ENCODE measurements around the gene WDR47. TPM values are rescaled to one million over a fixed set of nuclear protein-coding genes. Genes with fewer than 3 reads are reported as not detected.
"Not testable (repeated sequence)": the region's sequence is repeated elsewhere in the genome, so short reads cannot be mapped to it uniquely, and the experiment has no call there.

WDR47 gene
- total RNA-seq, 1 donor from 2014 or later, result 18.3 TPM

GRCh38 chr1:108969346-108969745 is 72.6 kb downstream of the WDR47 start:
- no peak for DNase-seq (ENCODE audit: extremely low read depth, low read depth, low spot score)

GRCh38 chr1:108963052-108963686 is 78.7 kb downstream of the WDR47 start, which contains the start of gene CLCC1:
TSS of gene CLCC1 (minus strand) at chr1:108963484. CDS start at chr1:108950437, 13,047 bp downstream.
- DNase-seq (ENCODE audit: extremely low read depth, low read depth, low spot score), result peak; percentile 27

- DNase-seq (ENCODE audit: extremely low read depth, low read depth, low spot score), result no peak
Measured at GRCh38 chr1:108962681-108963051, 79.2 kb downstream of the WDR47 start.

- DNase-seq (ENCODE audit: extremely low read depth, low read depth, low spot score), result no peak
Measured at GRCh38 chr1:108961752-108962486, 80.0 kb downstream of the WDR47 start.

GRCh38 chr1:108961198-108961597 is 80.7 kb downstream of the WDR47 start:
- DNase-seq (ENCODE audit: extremely low read depth, low read depth, low spot score), result no peak

- DNase-seq (ENCODE audit: extremely low read depth, low read depth, low spot score), result no peak
Measured at GRCh38 chr1:108960719-108961118, 81.2 kb downstream of the WDR47 start.

- no peak for DNase-seq (ENCODE audit: extremely low read depth, low read depth, low spot score)
Measured at GRCh38 chr1:108957888-108958287, 84.0 kb downstream of the WDR47 start.

GRCh38 chr1:108955881-108956280 is 86.0 kb downstream of the WDR47 start:
- no peak for DNase-seq (ENCODE audit: extremely low read depth, low read depth, low spot score)

GRCh38 chr1:108955111-108955510 is 86.8 kb downstream of the WDR47 start:
- no peak for DNase-seq (ENCODE audit: extremely low read depth, low read depth, low spot score)

- DNase-seq (ENCODE audit: extremely low read depth, low read depth, low spot score), result no peak
Measured at GRCh38 chr1:108953452-108953851, 88.5 kb downstream of the WDR47 start.

- no peak for DNase-seq (ENCODE audit: extremely low read depth, low read depth, low spot score)
Measured at GRCh38 chr1:108951242-108951641, 90.7 kb downstream of the WDR47 start.

GRCh38 chr1:108949044-108949443 is 92.9 kb downstream of the WDR47 start:
- DNase-seq (ENCODE audit: extremely low read depth, low read depth, low spot score), result no peak

- DNase-seq (ENCODE audit: extremely low read depth, low read depth, low spot score), result no peak
Measured at GRCh38 chr1:108947871-108948525, 93.9 kb downstream of the WDR47 start.

- no peak for DNase-seq (ENCODE audit: extremely low read depth, low read depth, low spot score)
Measured at GRCh38 chr1:108936170-108936569, 105.7 kb downstream of the WDR47 start.

- no peak for DNase-seq (ENCODE audit: extremely low read depth, low read depth, low spot score)
Measured at GRCh38 chr1:108933944-108934343, 108.0 kb downstream of the WDR47 start.

GRCh38 chr1:108927565-108927964 is 114.3 kb downstream of the WDR47 start:
- not testable (repeated sequence) for DNase-seq (ENCODE audit: extremely low read depth, low read depth, low spot score)

GRCh38 chr1:108925920-108926319 is 116.0 kb downstream of the WDR47 start:
- no peak for DNase-seq (ENCODE audit: extremely low read depth, low read depth, low spot score)

Other genes starting within 250 kb of the WDR47 start
- gene AKNAD1, start 185.0 kb downstream of the WDR47 start, total RNA-seq, result 1.4 TPM in 1 of 2 replicates, not detected in the other
- 6.8 and 8.5 TPM in 2 replicates for gene GPSM2, start 165.1 kb downstream of the WDR47 start, total RNA-seq
- gene CLCC1, start 78.6 kb downstream of the WDR47 start, total RNA-seq, result 19.5 and 19.7 TPM in 2 replicates
- gene TAF13, start 33.9 kb upstream of the WDR47 start, total RNA-seq, result 34.6 and 48.0 TPM in 2 replicates
- gene TMEM167B, start 48.7 kb upstream of the WDR47 start, total RNA-seq, result 10.8 and 16.9 TPM in 2 replicates
- gene ELAPOR1, start 72.0 kb upstream of the WDR47 start, total RNA-seq, result 0.29 and 0.41 TPM in 2 replicates
- 153 and 156 TPM in 2 replicates for gene SARS1, start 171.8 kb upstream of the WDR47 start, total RNA-seq
- 4.3 and 5.1 TPM in 2 replicates for gene CELSR2, start 207.4 kb upstream of the WDR47 start, total RNA-seq
- gene PSRC1, start 241.0 kb upstream of the WDR47 start, total RNA-seq, result 6.9 and 10.5 TPM in 2 replicates

All from glomerular endothelial cell (primary cell).